Inflammatory macrophage (primary cell): ENCODE results near the gene ZDHHC9.
"Not testable (repeated sequence)": the region's sequence is repeated elsewhere in the genome, so short reads cannot be mapped to it uniquely, and the experiment has no call there.

Source experiments
- DNase-seq, 2 donors: peaks; one replicate each; pipeline ENCODE4 v3.0.0-alpha.2; 2020 to 2022
- total RNA-seq, 18 experiments: gene quantifications; one replicate each; lab custom pipeline; 2026; ENCODE audit warnings: mixed read lengths in 6 of 18, inconsistent platforms in 2 of 18; lab: John Stamatoyannopoulos, UW

ZDHHC9 gene
- total RNA-seq = 7.7 to 29.9 (median 12.5) reads per million in 18 experiments

DNA sequence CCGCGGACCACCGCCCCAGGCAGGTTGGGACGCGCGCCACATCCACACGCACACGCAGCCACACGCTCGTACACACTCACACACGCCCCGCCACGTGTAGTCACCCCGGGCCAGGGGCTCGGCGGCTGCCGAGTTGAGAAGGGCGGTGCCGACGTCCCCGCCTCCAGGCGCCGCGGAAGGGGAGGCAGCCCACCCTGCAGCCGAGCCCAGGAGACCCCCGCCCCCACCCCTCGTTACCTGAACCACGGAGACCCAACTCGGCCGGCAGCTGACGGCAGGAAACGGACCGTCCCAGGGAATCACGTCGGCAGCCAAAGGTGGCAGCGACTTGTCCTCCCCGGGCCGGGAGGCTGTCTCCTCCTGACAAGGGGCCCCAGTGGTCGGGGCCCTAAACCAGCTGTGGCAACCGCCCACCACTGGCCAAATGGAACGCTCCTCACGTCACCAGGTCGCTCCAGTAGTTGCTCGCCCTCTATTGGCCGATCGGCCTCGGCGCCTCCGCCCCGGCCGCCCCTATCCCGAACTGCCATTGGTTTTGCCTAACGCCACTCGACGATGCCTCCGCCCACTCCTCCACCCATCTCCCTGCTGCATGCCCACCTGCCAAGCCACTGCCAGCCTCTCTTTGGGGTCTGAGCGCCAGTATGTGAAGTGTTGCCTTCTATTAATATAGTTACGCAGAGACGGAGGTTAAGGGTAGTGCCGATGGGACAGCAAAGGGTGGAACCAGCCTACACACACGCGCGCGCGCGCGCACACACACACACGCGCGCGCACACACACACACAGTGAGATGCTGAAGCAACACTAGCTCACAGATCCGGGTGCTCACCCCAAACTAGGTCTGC lies at the start of gene ZDHHC9:
Gene ZDHHC9, minus strand, starts transcription at position 428 of the 848 bp plus-strand sequence. CDS start 1,941 bp downstream, outside the sequence.
- peak; percentile 85 to 87 for DNase-seq

DNA sequence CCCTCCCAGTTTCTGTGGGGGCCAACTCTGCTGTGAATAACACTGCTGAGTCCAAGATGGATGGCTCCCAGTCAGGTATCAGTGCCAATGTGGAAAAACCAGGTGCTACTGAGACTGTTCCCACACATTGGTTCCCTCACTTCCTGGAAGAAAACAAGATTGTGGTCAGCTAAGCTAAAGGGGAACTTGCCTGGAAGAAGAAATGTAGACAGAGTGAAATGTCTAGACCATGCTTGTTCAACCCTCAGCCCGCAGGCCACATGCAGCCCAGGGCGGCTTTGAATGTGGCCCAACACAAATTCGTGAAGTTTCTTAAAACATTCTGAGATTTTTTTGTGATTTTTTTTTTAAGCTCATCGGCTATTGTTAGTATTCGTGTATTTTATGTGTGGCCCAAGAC lies 33.7 kb upstream of the ZDHHC9 start:
- peak in 1 of 2 donors; percentile 2 for DNase-seq

DNA sequence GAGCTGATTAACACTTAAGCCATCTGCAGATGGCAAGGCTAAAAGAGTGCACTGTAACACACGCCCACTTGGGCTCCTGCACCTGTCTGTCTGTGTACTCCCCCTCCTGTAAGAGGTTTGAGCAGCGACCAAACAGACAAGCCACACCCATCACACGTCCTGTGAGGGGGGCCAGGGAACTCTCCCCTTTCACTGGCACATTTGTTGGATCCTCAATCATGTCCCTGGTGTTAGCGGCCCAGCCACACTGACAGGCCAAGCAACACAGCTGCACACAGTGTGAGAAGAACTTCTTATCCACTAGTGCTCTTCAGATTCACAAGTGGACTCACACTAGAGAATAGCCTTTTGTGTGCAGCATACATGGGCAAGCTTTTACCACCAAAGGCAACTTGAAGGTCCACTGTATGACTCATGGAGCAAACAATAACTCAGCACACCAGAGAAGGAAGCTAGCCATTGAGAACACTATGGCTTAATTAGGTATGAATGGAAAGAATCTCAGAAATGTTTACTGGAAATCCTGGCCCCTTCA lies 33.2 kb upstream of the ZDHHC9 start:
- DNase-seq = no peak

DNA sequence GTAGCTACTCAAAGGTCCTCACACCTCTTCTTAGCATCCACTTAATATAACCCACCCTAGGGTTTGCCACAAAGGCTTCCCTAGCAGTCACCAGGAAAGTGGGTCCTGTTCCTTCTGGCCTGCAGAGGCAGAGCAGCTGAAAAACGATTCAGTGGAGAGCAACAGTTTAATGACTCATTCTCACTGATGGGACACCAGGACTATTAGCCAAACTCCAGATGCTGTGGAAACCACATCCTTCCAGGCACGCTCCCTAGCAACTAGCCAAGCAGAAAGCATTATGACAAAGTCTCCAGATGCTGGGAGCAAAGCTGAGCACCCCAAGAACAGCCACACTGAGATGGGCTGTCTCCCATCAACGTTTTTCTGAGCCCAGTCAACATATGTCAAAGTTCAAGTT lies 32.0 kb upstream of the ZDHHC9 start:
- no peak for DNase-seq

DNA sequence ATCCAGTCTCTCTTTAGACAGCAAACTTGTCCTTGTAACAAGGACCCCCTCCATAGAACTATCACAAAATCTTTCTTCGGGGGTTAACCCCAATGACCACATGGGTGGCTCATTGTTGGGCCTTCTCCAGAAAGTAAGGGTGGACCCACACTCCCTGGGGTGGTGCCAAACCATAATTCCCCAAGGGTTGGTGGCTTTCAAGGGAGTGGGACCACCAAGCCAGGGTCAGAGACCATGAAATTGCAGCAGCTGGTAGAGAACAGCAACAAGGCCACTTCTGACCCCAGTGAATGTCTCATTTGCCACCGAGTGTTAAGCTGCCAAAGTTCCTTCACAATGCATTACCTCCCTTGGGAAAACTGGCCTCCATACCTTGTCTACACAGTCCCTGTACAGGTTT lies 28.8 kb upstream of the ZDHHC9 start:
- no peak for DNase-seq

DNA sequence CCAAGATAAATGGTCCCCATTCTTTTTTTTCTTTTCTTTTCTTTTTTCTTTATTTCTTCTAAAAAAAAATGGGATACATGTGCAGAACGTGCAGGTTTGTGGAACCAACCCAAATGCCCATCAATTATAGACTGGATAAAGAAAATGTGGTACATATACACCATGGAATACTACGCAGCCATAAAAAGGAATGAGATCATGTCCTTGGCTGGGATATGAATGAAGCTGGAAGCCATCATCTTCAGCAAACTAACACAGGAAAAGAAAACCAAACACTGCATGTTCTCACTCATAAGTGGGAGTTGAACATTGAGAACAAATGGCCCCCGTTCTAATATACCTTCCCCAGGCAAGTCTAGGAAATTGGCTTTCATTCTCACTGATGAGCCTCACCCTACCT lies 22.6 kb upstream of the ZDHHC9 start:
- not testable (repeated sequence) for DNase-seq

DNA sequence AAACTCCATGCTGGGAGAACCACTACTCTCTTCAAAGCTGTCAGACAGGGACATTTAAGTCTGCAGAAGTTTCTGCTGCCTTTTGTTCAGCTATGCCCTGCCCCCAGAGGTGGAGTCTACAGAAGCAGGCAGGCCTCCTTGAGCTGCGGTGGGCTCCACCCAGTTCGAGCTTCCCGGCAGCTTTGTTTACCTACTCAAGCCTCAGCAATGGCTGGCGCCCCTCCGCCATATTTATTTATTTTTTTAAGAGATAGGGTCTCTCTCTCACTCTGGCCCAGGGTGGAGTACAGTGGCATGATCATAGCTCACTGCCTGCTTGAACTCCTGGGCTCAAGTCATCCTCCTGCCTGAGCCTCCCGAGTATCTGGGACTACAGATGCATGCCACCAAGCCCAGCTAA lies 15.4 kb upstream of the ZDHHC9 start:
- not testable (repeated sequence) for DNase-seq

DNA sequence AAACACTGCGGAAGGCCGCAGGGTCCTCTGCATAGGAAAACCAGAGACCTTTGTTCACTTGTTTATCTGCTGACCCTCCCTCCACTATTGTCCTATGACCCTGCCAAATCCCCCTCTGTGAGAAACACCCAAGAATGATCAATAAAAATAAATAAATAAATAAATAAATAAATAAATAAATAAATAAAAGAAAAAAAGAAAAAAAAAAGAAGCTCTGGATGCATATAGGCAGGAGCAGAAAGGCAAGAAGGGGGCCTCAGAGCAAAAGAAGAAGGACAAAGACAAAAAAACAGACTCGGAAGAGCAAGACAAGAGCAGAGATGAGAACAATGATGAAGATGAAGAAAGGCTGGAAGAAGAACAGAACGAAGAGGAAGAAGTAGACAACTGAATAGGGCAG lies 8.1 kb upstream of the ZDHHC9 start:
- DNase-seq = not testable (repeated sequence)

DNA sequence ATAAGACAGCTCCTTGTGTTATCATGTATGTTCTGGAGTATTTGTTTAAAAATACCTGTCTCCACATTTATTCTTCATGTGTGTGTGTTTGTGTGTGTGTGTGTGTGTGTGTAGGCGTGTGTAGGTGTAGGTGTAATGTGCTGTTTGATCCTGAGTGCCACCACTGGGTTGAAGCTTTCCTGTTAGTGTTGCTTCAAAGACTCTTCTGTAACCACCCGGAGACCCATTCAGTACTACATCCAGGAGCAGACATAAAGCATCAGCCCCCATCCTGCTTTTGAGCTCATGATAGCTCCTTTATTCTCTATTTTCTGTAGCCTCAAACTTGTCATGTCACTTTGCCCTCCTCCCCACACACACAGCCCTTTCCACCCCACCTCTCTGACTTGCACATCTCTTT lies 3.0 kb upstream of the ZDHHC9 start:
- DNase-seq = no peak

DNA sequence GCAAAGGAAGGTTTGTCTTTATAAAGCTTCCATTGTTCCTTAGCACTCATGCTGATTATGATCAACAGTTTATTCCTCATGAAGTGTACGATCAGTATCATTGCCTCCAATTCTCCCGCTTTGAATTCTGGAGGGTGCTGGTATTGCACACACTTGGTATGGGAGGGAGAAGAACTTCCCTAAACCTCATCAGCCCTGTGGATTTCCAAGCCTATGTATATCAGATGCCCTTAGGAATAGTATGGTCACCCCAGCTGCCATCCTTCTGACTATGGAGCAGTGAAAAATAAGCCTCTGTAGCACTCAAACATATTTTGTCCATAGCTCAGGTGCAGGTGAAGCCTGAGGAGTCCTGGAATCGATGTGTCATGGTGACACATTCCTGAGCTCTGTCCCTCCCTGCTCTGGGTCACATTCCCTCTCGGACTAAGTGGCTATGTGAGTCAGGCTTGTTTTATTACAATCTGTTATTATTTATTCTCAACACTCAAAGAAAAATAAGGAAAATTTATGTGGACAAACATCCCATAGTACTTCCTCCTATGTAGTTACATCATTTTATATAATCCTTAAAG lies 2.0 kb upstream of the ZDHHC9 start:
- DNase-seq = no peak

DNA sequence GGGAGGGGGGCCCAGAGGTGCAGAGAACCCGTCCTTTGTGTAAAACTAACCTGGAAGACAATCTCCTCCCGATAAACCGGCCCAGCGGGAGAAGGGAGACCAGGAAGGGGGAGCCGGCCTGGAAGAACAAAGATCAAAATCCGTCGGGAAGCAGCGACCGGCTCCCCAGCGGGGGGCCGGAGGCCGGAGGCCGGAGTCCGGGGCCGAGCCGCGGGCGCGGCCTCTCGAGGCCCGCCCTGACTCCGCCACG lies 552 bp downstream of the ZDHHC9 start:
- DNase-seq = no peak

DNA sequence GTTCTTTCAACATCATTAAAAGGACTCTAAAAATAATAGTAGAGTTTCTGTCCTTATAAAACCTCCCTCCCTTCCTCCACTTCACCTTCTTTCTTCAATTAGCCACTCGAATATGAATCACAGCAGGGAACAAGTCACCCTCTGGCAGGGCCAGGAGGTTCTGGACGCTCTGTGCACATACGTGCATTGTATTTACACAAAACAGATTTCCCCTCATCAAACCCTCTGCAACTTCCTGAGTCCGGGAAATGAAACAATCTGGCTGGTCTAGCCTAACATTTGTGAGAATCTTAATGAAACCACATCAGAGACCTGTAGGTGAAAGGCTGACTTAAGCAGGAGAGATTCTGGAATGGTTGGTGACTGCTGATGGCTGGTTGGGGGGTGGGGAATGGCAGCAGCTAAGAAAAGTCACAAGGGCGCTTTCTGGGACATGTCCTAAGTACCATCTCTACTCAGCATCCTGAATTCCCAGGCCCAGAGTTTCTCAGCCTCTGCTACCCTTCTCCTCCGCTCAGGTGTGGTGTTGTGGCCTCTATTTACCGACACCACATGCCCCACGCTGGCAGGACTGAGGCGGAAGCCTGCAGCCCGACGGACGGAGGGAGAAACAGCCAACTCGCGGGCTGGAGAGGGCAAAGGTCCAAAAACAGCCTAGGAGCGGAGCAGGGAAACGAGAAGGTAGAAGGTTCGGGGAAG lies 1.0 kb downstream of the ZDHHC9 start:
- no peak for DNase-seq

DNA sequence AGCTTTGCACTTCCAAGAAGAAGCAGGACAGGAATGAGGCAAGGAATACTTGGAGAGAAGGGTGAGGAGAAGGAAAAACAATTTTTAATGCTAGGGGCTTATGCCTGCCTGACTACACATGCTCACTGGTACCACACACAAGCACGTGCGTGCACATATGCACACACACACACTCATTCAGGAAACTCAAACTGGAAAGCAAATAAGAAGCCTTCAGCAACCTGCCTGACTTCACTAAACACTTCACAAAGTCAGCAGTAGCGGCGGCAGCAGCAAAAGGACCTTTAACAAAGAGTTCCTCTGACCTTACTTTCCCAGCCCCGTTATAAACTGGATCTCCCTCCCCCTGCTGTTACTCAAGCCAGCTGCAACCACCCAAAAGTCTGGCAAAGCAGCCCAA lies 3.3 kb downstream of the ZDHHC9 start:
- DNase-seq = no peak

DNA sequence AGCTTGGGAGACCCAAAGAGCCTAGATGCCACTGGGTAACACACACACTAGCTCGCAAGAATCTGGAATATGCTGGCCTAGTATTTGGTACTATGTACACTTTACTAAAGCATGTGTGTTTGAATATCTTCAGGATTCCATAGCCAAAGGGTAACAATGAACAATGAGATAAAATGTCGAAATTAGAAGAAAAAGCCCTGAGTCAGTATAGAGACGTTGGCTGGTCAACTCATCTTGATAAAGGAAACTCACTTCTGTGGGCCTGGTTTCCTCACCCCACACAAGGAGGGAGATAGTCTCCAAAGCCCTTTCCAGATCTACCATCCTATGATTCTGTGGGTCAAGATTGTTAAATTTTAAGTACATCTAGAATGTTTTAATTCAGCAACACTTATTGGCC lies 6.9 kb downstream of the ZDHHC9 start:
- no peak for DNase-seq

DNA sequence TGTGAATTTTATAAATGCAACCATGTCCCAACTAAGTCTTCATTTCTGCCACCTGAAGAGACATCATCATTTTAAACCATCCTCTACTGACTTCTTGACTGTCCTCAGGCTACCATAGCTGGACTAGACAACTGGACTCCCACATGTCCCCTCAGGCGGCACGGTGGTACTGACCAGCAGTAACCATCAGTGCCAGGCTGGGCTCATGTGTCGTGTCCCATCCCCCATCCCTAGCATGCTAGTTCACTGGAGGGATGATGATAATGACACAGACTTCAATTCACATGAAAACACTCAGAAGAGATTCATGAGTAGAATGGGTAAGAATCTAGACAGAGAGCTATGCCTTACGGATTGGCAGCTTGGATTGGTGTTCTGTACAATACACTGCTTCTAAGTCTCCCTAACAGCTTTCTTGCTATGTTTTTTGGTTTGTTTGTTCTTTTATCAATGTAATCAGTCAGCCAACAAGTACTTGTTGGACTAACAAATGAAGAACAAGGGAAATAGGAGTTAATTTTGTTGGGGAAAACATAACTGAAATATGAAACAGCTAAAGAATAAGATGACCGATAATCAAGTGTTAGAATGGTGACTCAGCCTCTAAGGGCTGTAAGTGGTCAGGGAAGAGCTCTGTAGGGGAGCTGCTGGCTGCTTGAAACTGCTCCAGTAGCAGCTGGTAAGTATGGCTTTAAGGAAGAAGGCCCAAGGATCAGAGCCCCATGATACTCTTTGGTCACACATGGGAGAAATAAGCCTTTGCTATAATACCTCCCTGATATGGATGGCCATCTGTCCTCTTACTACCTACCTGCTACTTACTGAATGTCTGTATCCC lies 10.3 kb downstream of the ZDHHC9 start:
- no peak for DNase-seq

DNA sequence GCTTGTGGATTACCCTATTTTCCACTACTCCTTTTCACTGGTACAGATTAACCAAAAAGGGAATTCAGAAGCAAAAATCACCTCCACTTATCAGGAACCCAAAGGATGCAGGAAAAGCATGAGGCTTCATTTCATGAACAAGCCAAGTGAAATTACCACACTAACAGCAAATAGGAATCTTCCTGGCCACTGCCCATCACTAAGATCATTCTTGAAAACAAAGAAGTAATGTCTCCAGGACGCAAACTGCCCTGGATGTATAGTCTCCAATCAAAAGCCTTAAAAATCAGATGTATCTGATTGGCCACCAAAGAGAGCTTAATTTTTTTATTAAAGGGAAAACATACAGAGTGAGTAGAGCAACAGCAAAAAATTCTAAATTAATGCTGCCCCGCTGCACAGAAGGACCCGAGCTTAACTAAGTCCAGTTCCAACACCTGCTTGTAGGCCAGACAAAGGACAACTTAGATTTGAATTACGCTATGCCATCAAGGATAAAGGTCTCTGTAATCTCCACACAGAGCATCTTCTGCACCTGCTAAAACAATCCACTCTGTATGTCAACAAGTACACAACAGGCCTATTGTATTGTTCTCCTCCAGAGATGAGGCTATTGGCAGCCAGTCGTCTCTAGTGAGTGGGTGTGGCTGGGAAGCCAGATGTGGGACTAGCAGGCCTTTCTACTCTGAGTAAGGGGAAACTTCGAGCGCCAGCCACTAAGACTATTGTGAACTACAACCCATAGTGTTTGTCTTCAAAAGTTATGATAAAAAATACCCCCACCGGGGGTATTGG lies 12.4 kb downstream of the ZDHHC9 start:
- DNase-seq = no peak

DNA sequence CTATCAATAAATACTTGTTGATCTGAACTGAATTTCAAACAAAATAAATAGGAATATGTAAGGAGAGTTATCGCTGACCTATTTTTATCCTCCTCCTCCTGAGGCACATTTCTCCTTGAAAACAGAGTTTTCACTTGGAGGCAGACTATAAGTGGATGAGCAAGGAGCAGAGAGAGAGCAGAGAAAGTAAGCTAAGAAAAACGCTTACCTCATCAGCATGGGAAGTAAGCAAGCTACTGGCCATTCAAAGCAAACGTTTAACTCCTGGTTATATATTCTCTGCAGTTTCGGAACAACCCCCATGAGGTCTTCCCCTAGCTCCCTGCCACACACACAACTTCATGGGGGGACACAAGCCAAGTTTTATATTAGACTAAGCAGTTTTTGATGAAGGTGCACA lies 13.2 kb downstream of the ZDHHC9 start:
- DNase-seq = no peak

DNA sequence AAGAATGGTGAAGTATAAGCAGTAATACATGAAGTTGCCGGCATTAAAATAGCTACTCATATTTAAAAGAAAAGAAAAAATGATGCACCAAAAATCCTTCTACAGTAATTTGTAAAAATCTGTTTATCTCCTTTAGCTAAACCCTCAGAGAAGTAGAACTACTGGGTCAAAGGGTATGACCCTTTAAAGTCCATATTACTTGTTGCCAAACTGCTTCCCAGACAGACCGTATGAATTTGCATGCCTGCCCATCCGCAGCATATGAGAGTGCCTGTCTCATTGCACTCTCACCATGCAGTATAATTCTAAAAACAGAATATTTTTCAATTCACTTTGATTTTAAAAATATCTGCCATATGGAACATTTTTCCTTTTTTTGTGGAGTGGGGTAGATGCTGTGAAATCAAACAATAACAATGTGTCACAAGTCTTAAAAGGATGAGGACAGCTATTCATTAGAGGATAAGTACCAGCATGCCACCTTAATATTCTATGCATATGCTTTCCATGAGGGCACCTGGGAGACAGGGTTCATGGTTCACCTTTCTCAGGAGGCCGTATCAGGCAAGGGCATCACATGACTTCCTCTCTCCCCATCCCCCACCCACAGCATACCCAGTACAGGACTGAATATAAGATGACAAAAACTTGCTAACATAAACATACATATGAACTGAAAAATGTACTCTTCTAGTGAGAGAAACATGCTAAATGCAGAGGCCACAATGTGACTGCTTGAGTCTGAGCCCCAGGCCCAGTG lies 17.8 kb downstream of the ZDHHC9 start:
- no peak for DNase-seq

DNA sequence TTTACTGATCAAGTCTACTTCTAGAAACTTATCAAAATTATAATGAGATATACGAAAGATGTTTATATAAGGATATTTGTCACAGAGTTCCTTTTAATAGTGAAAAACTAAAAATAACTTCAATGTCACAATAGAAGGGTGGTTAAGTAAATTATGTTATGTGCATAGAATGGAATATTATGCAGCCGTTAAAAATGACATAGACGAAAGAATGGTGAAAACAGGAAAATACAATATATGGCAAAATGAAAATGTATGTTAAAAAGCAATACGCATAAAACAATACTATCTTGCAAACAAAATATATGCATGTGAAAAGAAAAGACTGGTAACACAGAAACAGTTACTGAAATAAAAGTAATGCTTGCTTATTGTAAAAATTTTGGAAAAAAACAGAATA lies 19.1 kb downstream of the ZDHHC9 start:
- DNase-seq = no peak

DNA sequence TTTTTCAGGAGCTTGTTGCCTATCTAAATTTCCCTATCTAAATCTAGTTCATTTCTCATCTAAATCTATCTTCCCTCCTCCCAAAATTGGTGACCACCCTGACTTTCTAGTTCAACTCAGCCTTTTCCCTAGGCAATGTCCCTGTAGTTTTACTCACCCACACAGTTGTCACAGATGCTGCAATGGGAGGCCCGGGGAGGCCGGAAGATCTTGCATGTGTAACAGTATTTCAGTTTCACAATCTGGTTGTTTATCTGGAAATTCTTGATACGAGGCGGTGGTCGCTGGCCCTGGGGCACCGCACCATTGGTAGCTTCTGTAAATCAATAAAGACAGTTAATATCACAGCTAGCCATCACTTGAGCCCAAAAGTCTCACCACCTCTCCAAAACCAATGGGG lies 20.2 kb downstream of the ZDHHC9 start:
- DNase-seq = peak; percentile 40 to 59

DNA sequence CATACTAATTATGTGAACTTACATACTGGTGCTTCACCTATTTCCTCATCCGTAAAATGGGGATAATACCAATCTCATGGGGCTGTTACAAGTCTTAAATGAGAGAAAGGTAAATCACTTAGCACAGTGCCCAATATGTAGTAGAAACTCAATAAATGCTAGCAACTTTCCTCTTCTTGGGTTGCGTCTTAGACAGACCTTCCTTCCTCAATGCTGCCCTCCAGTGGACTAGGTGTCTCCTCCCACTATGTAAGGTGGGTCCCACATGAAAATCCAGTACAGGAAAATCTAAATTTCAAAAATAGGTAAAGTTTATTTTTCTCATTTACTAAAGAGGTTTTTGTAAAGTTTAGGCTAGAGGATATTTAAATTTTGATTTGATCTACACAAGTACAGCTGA lies 20.6 kb downstream of the ZDHHC9 start:
- peak; percentile 52 for DNase-seq
